CD4-positive, alpha-beta T cell treated with Interferon gamma for 1 hour (primary cell): ENCODE measurements around the gene ERC2.
A peak's percentile ranks its signal among the peaks of the same experiment; 100 is the strongest.

ENCODE experiments used
- DNase-seq: peaks from one replicate; pipeline ENCODE4 v3.0.0-alpha.2; 2020

The ERC2 gene

GRCh38 chr3:55629432-55629831 lies 838.8 kb downstream of the ERC2 start:
- no peak for DNase-seq

- no peak for DNase-seq
Observed at GRCh38 chr3:55626279-55626665, 842.0 kb downstream of the ERC2 start.

DNA sequence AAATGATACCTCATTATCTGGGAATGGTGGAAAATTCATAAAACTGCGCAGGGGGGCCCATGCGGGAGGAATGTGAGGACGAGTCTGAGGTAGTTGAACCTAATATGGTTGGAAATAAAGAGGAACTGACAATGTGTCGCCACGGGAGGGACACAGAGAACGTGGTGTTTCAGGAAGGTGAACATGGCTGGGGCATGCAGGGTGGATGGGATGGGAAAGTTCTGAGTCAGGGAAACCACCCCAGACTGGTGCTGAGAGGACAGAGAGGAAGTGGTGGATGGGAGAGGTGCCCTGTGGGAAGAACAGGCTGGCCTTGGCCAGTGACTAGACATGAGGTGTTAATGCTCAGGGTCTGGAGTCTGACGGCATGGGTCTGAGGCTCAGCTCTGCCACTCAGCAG lies 844.0 kb downstream of the ERC2 start:
- DNase-seq: peak; percentile 70

GRCh38 chr3:55623786-55624185 lies 844.5 kb downstream of the ERC2 start:
- DNase-seq: no peak

DNA sequence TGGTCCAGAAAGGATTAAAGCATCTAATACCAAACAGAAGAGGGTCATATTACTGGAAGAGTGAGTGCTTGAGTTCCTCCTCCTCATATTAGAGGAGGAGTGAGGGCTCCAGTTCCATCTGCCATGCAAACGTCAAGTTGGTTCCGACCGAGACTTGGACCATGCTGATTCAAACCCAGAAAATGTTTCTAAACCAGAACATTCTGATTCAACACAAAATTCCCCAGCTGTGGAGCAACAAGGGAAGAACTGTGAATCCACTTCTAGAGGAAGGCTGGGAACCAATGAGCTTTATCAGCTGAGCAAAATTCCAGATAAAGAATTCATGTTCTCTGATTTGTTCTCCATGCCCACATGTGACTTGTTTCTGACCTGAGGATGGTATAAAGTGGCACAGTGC lies 845.5 kb downstream of the ERC2 start:
- DNase-seq: no peak

DNA sequence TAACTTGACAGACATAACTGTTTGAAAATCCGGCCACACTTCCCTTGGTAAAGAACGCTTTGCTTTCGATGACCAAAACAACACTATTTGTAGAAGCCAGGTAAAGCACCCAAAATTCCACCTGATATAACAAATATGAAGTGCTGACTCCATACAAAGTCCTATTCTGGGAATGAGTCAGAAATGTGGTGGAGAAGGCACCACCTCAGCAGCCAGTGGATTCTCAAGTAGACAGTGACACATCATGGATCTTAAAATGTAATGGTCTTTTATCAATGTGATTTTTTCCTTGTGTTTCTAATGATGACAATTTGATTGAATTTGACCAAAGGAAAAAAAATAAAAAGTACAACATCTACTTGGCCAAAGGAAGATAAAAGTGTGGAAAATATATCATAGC lies 846.2 kb downstream of the ERC2 start:
- no peak for DNase-seq

GRCh38 chr3:55621648-55622047 lies 846.6 kb downstream of the ERC2 start:
- no peak for DNase-seq

DNA sequence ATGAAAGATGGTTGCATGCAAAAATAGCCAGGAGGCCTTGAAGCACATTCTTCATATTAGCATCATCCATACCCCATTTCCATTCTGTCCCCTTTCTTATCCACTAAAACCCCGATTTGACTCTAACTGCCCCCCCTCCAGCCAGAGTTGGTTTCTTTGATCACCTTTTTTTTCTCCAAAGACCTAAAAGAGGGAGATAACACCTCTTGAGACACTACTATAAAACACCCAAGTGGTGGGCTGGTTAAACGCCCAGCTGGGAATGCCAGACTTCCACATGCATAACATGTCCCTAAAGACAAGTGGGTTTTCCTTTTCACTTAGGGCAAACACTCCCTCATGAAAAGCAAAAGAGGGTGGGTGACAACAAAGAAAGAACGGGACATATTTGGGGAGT lies 847.2 kb downstream of the ERC2 start:
- DNase-seq: no peak

DNA sequence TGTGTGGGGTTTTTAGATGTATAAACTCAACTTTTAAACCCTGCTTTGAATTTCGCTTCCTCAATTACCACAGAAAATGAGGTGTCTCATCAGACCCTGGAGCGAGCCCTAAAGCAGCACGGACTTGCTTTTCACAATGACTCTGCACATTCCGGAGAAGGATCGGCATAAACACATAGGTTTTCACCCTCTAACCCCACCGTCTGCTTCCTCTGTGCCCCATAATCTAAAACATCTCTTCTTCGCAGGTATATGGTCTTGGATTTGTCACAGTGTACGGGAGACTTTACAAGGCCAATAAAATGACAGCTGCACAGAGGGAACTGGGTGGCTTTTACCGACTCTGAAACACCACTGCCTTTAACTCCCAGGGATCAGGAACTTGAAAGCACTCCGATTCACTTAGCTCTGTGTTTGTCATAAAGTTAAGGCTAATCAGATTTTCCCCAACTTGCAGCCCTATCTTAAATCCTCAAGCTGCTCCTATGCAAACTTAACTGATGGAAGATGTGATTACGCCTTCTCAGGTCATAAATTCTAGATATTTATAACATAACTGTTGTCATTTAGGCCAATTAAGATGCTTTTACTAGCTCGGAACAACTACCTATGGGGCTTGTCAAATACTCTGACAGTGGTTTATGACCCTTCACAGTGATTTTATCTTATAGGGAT lies 847.8 kb downstream of the ERC2 start:
- peak; percentile 12 for DNase-seq

DNA sequence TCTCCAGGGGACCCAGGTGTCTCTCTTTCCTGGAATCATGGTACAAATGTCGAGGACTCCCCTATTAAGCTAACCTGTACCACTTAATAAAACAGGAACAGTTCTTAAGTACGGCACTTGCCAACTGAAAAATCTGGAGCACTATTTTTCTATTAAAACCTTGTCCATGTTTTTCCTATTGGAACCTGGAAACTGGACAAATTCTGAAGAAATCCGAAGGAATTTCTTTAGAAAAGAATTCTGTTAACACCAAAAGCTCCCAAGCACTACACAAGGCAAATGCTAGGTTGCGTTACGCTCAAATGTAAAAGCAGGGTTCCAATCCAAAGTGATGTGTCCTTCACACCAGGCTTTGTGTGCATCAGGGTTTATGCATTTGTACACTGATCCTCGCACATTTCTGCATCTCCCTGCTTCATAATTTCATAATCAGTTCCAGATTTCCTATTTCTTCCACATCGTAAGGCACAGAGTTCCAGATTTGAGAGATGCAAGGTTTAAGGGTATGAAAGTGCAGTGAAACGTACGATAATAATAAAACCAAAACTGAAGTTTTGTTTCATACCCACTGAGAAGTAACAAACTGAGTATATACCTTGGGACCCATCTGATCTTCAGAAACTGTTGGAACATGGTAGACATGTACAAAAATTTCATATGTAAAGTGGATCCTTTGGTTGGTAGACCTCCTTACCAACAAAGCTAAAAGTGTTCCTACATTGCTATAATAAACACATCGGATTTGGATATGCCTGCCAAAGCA lies 849.0 kb downstream of the ERC2 start:
- no peak for DNase-seq

- DNase-seq: no peak
Observed at GRCh38 chr3:55617385-55617784, 850.9 kb downstream of the ERC2 start.

DNA sequence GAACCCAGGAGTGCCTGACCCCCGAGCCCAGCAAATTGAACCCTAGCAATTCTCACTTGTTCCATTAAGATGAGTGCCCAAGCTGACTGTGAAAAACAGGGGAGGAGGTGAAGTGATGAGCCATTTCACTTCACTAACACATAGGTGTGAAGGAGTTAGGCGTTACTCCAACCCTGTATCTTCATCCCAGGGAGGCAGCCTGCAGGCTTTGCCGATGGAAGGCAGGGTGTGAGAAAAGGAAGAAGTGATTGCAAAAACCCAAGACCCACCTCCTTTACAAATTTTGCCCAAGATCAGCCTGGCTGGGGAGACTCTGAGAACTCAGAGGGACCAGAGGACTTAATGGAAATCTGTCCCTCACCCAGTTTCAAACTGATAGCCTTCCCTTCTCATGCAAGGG lies 851.5 kb downstream of the ERC2 start:
- no peak for DNase-seq

DNA sequence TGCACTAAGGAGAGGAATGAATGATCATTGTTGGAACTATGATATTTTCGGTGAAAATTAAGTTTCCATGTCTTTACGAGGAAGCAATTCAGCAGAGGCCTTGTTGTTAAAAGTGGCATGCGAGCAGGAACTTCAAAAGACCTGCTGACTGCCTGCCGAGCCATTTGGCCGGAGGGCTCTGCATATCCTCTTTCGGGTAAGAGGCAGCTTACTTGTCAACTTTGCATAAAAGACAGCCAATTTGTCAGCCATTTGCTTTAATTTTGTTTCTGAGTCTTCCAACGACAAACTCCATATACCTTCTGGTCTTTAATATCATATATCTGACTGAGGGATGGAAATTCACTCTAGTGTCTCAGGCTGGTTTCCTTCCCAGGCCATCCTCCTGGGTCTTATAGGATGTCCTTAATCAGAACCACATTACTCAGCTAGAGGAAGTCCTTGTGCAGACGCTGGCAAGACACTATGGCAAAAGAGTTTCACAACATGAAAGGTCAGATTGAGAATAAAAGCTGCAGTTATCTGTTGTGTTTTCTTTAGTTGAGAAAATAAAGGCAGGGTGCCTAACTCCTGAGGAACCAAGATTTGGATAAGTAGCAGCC lies 852.5 kb downstream of the ERC2 start:
- no peak for DNase-seq

GRCh38 chr3:55615039-55615693 lies 853.1 kb downstream of the ERC2 start:
- no peak for DNase-seq

- DNase-seq: no peak
Observed at GRCh38 chr3:55611121-55611520, 857.1 kb downstream of the ERC2 start.

GRCh38 chr3:55609230-55609827 lies 858.9 kb downstream of the ERC2 start:
- no peak for DNase-seq

DNA sequence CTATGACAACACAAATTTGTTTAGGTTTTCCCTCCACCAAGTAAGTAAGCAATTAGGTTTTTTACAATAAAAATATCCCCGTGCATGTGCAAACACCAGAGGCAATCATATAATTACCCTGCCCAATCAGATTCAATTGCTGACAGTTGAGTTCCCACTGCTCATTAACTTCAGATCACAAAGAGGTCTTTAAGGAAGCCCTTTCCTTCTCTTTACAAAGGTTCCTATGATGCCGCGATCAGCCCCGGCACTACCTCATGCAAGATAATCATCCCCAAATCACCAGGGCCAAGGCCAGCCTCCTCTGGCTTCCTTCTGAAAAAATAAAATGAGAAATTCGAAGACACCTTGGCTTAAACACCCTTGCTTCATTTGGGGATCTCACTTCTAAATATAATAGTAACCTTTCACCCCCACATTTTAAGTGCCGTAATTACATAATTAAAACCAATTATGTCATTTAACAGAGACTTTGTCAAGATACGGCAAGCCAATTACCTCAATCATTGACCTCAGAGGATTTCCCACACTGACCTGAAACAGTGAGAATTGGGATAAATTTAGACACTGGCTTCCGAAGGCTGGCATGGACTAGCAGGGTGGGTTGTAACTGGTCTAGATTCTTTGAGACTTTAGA lies 859.8 kb downstream of the ERC2 start:
- no peak for DNase-seq

- DNase-seq: no peak
Observed at GRCh38 chr3:55607844-55608243, 860.4 kb downstream of the ERC2 start.

- no peak for DNase-seq
Observed at GRCh38 chr3:55607175-55607574, 861.1 kb downstream of the ERC2 start.

DNA sequence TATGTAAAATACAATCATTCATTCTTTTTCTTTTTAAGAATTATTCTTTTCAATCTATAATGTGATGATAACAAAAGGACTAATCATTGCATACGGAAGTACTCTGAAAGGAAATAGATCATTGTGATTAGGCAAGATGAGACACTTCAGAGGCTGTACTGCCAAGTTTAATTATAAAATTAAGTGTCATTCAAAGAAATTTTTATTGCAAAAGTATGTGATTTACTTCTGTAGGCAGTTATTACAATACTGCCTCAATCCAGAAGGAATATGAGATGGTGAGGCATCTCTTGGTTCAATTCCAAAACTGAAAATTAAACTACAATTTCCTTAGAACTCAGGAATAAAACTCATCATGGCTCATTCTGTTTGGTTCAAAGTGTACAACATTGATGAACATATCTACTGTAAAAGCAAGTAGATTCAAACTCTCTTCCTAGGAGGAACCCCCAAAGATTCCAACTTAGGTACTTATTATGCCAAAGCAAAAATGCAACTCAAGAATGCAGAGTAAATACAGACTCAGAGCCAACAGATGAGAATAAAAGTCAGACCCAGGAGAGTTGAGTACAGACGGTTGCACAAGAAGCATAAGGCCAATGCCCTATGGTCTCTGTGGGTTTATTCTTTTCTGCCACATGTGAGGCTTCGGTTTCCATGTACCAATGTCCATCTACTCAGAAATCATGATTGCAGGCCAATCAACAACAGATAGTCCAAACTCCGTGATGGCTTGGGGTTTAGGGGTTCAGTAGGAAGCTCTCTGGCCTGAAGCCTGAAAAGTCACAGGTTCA lies 862.6 kb downstream of the ERC2 start:
- no peak for DNase-seq

GRCh38 chr3:55604846-55605245 lies 863.4 kb downstream of the ERC2 start:
- DNase-seq: no peak

DNA sequence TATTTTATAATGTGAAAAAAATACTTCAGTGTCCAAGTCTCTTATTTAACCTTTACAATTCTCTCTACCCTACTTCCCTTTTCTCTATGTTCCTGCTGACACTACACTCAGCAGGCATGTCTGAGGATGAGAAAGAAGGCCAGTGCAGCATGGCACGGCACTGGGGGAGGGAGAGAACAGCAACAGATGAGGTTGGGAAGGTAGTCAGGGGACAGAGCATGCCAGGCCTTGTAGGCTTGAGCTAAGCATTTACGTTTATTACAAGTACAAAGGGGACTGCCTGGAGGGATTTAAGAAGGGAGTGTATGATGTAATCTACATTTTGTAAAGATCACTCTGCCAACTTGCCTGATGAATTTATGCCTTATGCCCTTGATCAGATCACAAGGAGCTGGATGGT lies 863.9 kb downstream of the ERC2 start:
- no peak for DNase-seq
